Measurements from ENCODE around the gene DDR2. TPM values are rescaled to one million over a fixed set of nuclear protein-coding genes. Genes with fewer than 3 reads are reported as not detected.

DDR2 gene
- total and polyA plus RNA-seq, 12 donors, result 15.1 to 349 (median 233) TPM

- Histone ChIP-seq H3K27ac (no peak overlapping the region), H3K36me3 (replicated peaks in 1 of 2) (no peaks in the 10 kb centered on the region), H3K4me1 (replicated peaks in 1 of 2) (peaks cover 9 to 19% of the 10 kb centered on the region in 2 donors), H3K4me3 (no peak overlapping the region), H3K27me3 (no peaks in the 10 kb centered on the region), H3K9me3 (replicated peaks in 1 of 3) (no peaks in the 10 kb centered on the region)
- DNase-seq, result no peak
- intact Hi-C loops (cut with DNase I), result no loop called here
- TF ChIP-seq CTCF (IDR thresholded peaks at IDR 0.05) (no peak), POLR2A (IDR thresholded peaks at IDR 0.05) (no peak)
- WGBS, 4 donors, result 91 to 95% (median 94%) methylated on average over 7 of the region's 7 CpGs
These were observed 7.5 kb downstream of the DDR2 start for GRCh38 chr1:162639718-162640117.

GRCh38 chr1:162641114-162641513 lies 8.8 kb downstream of the DDR2 start:
- WGBS, 4 donors, result 82 to 94% (median 88%) methylated on average over 2 of the region's 2 CpGs
- no peak overlapping the region for H3K4me3 ChIP-seq
- H3K4me1 ChIP-seq (replicated peaks in 1 of 2), result peaks cover 4 to 12% of the 10 kb centered on the region in 2 donors

GRCh38 chr1:162644986-162645314 lies 12.7 kb downstream of the DDR2 start:
- no peak for DNase-seq
- H3K9me3 ChIP-seq (replicated peaks in 1 of 3), result no peaks in the 10 kb centered on the region
- intact Hi-C loops (cut with DNase I), result no loop called here
- no peaks in the 10 kb centered on the region for H3K27me3 ChIP-seq
- 94 to 100% (median 98%) methylated on average over 3 of the region's 3 CpGs for WGBS, 4 donors
- no peaks in the 10 kb centered on the region for H3K4me1 ChIP-seq (replicated peaks in 1 of 2)
- H3K36me3 ChIP-seq (replicated peaks in 1 of 2), result no peaks in the 10 kb centered on the region
- no peak for TF ChIP-seq CTCF (IDR thresholded peaks at IDR 0.05)
- TF ChIP-seq POLR2A (IDR thresholded peaks at IDR 0.05), result no peak
- no peak overlapping the region for H3K4me3 ChIP-seq
- no peak overlapping the region for H3K27ac ChIP-seq

More at GRCh38 chr1:162641114-162641513, 8.8 kb downstream of the DDR2 start:
- DNase-seq, result no peak
- no peak overlapping the region for H3K27ac ChIP-seq
- intact Hi-C loops (cut with DNase I), result no loop called here
- H3K36me3 ChIP-seq (replicated peaks in 1 of 2), result no peaks in the 10 kb centered on the region
- H3K9me3 ChIP-seq (replicated peaks in 1 of 3), result no peaks in the 10 kb centered on the region
- TF ChIP-seq POLR2A (IDR thresholded peaks at IDR 0.05), result no peak
- TF ChIP-seq CTCF (IDR thresholded peaks at IDR 0.05), result no peak
- H3K27me3 ChIP-seq, result no peaks in the 10 kb centered on the region

- H3K27me3 ChIP-seq, result no peaks in the 10 kb centered on the region
- DNase-seq, result no peak
- no peaks in the 10 kb centered on the region for H3K9me3 ChIP-seq (replicated peaks in 1 of 3)
- no peak overlapping the region for H3K4me3 ChIP-seq
- H3K27ac ChIP-seq, result no peak overlapping the region
- no peaks in the 10 kb centered on the region for H3K4me1 ChIP-seq (replicated peaks in 1 of 2)
- intact Hi-C loops (cut with DNase I), result no loop called here
- WGBS, 4 donors, result 87 to 93% (median 92%) methylated on average over 4 of the region's 4 CpGs
- no peaks in the 10 kb centered on the region for H3K36me3 ChIP-seq (replicated peaks in 1 of 2)
- TF ChIP-seq CTCF (IDR thresholded peaks at IDR 0.05) (no peak), POLR2A (IDR thresholded peaks at IDR 0.05) (no peak)
These were observed 13.4 kb downstream of the DDR2 start for GRCh38 chr1:162645666-162646065.
